ENCODE results near the gene STIL.

STIL gene

DNA sequence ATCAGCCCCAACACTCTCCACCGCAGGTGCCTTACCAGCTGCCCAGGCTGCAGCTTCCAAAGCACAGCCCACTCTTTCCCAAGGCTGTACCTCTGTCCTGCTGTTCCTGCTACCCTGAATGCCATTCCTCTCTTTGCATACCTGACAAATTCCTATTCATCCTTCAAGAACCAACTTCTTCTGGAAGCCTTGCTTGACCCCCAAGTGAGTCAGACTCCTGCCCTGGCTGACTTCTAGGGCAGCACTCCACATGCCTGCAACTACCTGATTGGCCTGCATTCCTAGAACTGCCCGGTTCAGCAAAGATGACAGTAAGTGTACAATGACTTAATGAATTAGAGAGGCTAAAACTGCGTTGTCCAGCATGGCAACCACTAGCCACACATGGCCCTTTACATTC, 103.3 kb downstream of the STIL start:
- no peak overlapping the region for H3K27ac ChIP-seq (ENCODE audit: low read depth, low read length, poor library complexity, severe bottlenecking)
- no peaks in the 10 kb centered on the region for H3K9me2 ChIP-seq (ENCODE audit: low read depth, low read length)
- H3K4me1 ChIP-seq (ENCODE audit: insufficient read depth, low read length, severe bottlenecking): no peaks in the 10 kb centered on the region
- H3K4me3 ChIP-seq (ENCODE audit: low read depth, low read length, poor library complexity, severe bottlenecking): no peak overlapping the region
- H3K79me2 ChIP-seq (ENCODE audit: insufficient read depth, low read length): no peaks in the 10 kb centered on the region
- no peaks in the 10 kb centered on the region for H3K27me3 ChIP-seq (ENCODE audit: insufficient read depth, low read length)
- H3K9ac ChIP-seq (ENCODE audit: low read length): no peak overlapping the region
- no peaks in the 10 kb centered on the region for H4K20me1 ChIP-seq (ENCODE audit: insufficient read depth, low read length)
- H3F3A ChIP-seq (ENCODE audit: insufficient read depth, low read length): no peaks in the 10 kb centered on the region
- H2AFZ ChIP-seq (ENCODE audit: low read length): no peak overlapping the region
- H3K36me3 ChIP-seq (ENCODE audit: insufficient read depth, low read length): no peaks in the 10 kb centered on the region
- no peak overlapping the region for H3K4me2 ChIP-seq (ENCODE audit: low read length)
- TF ChIP-seq, protein P1, sequence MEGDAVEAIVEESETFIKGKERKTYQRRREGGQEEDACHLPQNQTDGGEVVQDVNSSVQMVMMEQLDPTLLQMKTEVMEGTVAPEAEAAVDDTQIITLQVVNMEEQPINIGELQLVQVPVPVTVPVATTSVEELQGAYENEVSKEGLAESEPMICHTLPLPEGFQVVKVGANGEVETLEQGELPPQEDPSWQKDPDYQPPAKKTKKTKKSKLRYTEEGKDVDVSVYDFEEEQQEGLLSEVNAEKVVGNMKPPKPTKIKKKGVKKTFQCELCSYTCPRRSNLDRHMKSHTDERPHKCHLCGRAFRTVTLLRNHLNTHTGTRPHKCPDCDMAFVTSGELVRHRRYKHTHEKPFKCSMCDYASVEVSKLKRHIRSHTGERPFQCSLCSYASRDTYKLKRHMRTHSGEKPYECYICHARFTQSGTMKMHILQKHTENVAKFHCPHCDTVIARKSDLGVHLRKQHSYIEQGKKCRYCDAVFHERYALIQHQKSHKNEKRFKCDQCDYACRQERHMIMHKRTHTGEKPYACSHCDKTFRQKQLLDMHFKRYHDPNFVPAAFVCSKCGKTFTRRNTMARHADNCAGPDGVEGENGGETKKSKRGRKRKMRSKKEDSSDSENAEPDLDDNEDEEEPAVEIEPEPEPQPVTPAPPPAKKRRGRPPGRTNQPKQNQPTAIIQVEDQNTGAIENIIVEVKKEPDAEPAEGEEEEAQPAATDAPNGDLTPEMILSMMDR (IDR thresholded peaks at IDR 0.05; ENCODE audit: low read length): no peak
- H3K9me3 ChIP-seq (ENCODE audit: low read length): no peaks in the 10 kb centered on the region

DNA sequence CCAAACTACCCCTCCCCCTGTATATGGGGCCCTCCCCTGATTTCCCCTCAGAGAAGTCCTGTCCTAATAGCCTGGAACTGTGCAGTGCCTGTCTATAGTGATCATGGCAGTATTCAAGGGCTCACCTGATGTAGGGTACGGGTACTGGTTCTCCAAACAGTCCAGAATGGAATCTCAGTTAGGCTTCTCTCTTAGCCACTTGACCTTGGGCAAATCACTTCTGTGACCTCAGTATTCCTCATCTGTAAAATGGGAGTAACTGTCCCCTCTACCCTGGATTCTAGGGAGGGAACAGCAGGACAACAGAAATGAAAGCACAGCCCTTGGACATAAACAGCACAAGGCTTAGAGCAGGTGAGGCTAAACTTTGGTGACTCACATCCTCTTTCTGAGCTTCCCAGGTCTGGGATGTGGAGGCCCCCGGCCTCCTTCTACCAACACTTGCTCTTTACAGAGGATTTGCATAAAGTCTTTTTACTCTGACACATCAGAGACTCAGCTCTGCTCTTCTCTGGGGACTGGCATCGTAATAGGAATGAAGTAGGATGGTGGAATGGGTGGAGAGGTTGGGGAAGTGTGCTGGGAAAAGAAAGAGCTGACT, 104.1 kb downstream of the STIL start:
- Histone ChIP-seq H2AFZ (ENCODE audit: low read length) (no peak overlapping the region), H4K20me1 (ENCODE audit: insufficient read depth, low read length) (no peaks in the 10 kb centered on the region), H3K79me2 (ENCODE audit: insufficient read depth, low read length) (no peaks in the 10 kb centered on the region), H3K27me3 (ENCODE audit: insufficient read depth, low read length) (no peaks in the 10 kb centered on the region), H3K4me3 (ENCODE audit: low read depth, low read length, poor library complexity, severe bottlenecking) (no peak overlapping the region), H3K4me2 (ENCODE audit: low read length) (no peak overlapping the region), H3K36me3 (ENCODE audit: insufficient read depth, low read length) (no peaks in the 10 kb centered on the region), H3K27ac (ENCODE audit: low read depth, low read length, poor library complexity, severe bottlenecking) (no peak overlapping the region), H3K9me2 (ENCODE audit: low read depth, low read length) (no peaks in the 10 kb centered on the region), H3K4me1 (ENCODE audit: insufficient read depth, low read length, severe bottlenecking) (no peaks in the 10 kb centered on the region), H3K9ac (ENCODE audit: low read length) (no peak overlapping the region), H3F3A (ENCODE audit: insufficient read depth, low read length) (no peaks in the 10 kb centered on the region), H3K9me3 (ENCODE audit: low read length) (no peaks in the 10 kb centered on the region)
- TF ChIP-seq, protein P1 (IDR thresholded peaks at IDR 0.05; ENCODE audit: low read length): no peak
- TF ChIP-seq EZH2 (IDR thresholded peaks at IDR 0.05; ENCODE audit: borderline replicate concordance, low read length): no peak

DNA sequence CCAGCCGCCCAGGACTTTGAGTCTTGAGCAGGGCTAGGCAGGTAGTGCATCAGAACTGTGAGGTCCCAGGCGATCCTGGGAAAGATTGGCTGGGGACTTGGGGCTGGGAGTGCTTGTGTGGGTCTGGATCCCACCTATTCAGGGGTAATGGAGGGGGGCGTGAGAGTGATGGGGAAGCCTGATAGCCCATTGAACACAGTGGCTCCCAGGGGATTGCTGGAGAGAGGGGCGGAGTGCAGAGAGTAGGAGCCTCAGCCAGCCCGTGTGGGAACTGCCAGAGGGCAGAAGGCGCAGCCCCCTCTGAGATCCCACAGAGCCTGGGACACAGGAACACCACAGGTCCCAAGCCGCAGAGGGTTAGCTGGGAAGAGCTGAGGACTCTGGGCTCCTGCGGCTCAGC, 104.9 kb downstream of the STIL start:
- Histone ChIP-seq H3K27ac (ENCODE audit: low read depth, low read length, poor library complexity, severe bottlenecking) (no peak overlapping the region), H3K4me1 (ENCODE audit: insufficient read depth, low read length, severe bottlenecking) (no peaks in the 10 kb centered on the region), H3K4me3 (ENCODE audit: low read depth, low read length, poor library complexity, severe bottlenecking) (no peak overlapping the region), H3K4me2 (ENCODE audit: low read length) (no peak overlapping the region), H3K36me3 (ENCODE audit: insufficient read depth, low read length) (no peaks in the 10 kb centered on the region), H2AFZ (ENCODE audit: low read length) (no peak overlapping the region), H3K9ac (ENCODE audit: low read length) (no peak overlapping the region), H3K9me2 (ENCODE audit: low read depth, low read length) (no peaks in the 10 kb centered on the region), H3K9me3 (ENCODE audit: low read length) (no peaks in the 10 kb centered on the region), H3F3A (ENCODE audit: insufficient read depth, low read length) (no peaks in the 10 kb centered on the region), H3K79me2 (ENCODE audit: insufficient read depth, low read length) (no peaks in the 10 kb centered on the region), H3K27me3 (ENCODE audit: insufficient read depth, low read length) (no peaks in the 10 kb centered on the region), H4K20me1 (ENCODE audit: insufficient read depth, low read length) (no peaks in the 10 kb centered on the region)
- TF ChIP-seq, protein P1 (IDR thresholded peaks at IDR 0.05; ENCODE audit: low read length): no peak
- TF ChIP-seq EZH2 (IDR thresholded peaks at IDR 0.05; ENCODE audit: borderline replicate concordance, low read length): no peak

All from OCI-LY1 (cell line).